Inflammatory macrophage treated with lipopolysaccharide for 1 hour (primary cell): ENCODE data around the gene FAR1.
"Not testable (repeated sequence)": the region's sequence is repeated elsewhere in the genome, so short reads cannot be mapped to it uniquely, and the experiment has no call there.

Experiments
- DNase-seq, 2 donors: peaks; one replicate each; pipeline ENCODE4 v3.0.0-alpha.2; 2020 to 2022

Gene FAR1

GRCh38 chr11:13668102-13668956 lies at the start of gene FAR1:
TSS of gene FAR1 (plus strand) at chr11:13668668. CDS start at chr11:13694766, 26,098 bp downstream.
- DNase-seq = peak; percentile 98 to 99

- DNase-seq = no peak
Measured at GRCh38 chr11:13620063-13620462, 48.4 kb upstream of the FAR1 start.

- not testable (repeated sequence) for DNase-seq
Measured at GRCh38 chr11:13626818-13627217, 41.6 kb upstream of the FAR1 start.

GRCh38 chr11:13628634-13629033 lies 39.8 kb upstream of the FAR1 start:
- not testable (repeated sequence) for DNase-seq

- no peak for DNase-seq
Measured at GRCh38 chr11:13629779-13630178, 38.7 kb upstream of the FAR1 start.

- DNase-seq = no peak
Measured at GRCh38 chr11:13635290-13635689, 33.2 kb upstream of the FAR1 start.

- no peak for DNase-seq
Measured at GRCh38 chr11:13635804-13636203, 32.7 kb upstream of the FAR1 start.

GRCh38 chr11:13637125-13638069 lies 31.1 kb upstream of the FAR1 start:
- DNase-seq = no peak

GRCh38 chr11:13638422-13638821 lies 30.0 kb upstream of the FAR1 start:
- no peak for DNase-seq

- DNase-seq = no peak
Measured at GRCh38 chr11:13644997-13645687, 23.3 kb upstream of the FAR1 start.

- no peak for DNase-seq
Measured at GRCh38 chr11:13647391-13647790, 21.1 kb upstream of the FAR1 start.

- no peak for DNase-seq
Measured at GRCh38 chr11:13649619-13650018, 18.8 kb upstream of the FAR1 start.

GRCh38 chr11:13651515-13651914 lies 17.0 kb upstream of the FAR1 start:
- not testable (repeated sequence) for DNase-seq

- DNase-seq = no peak
Measured at GRCh38 chr11:13661074-13661623, 7.3 kb upstream of the FAR1 start.

GRCh38 chr11:13663631-13664071 lies 4.8 kb upstream of the FAR1 start:
- DNase-seq = no peak

- DNase-seq = no peak
Measured at GRCh38 chr11:13664351-13664750, 4.1 kb upstream of the FAR1 start.

- no peak for DNase-seq
Measured at GRCh38 chr11:13666708-13667107, 1.8 kb upstream of the FAR1 start.

- DNase-seq = peak in 1 of 2 donors; percentile 28
Measured at GRCh38 chr11:13667245-13667644, 1.2 kb upstream of the FAR1 start.

GRCh38 chr11:13667795-13668101 lies 720 bp upstream of the FAR1 start:
- DNase-seq = no peak

GRCh38 chr11:13668957-13669521 lies 571 bp downstream of the FAR1 start:
- peak in 1 of 2 donors; percentile 18 for DNase-seq

GRCh38 chr11:13669544-13670488 lies 1.3 kb downstream of the FAR1 start:
- DNase-seq = peak; percentile 50 to 60
